ENCODE measurements around the gene PIANP. TPM values are rescaled to one million over a fixed set of nuclear protein-coding genes. Genes with fewer than 3 reads are reported as not detected.

The PIANP gene
- total and polyA plus RNA-seq, 4 experiments from 2014 or later = 0.61 to 1.5 (median 1.00) TPM

DNA sequence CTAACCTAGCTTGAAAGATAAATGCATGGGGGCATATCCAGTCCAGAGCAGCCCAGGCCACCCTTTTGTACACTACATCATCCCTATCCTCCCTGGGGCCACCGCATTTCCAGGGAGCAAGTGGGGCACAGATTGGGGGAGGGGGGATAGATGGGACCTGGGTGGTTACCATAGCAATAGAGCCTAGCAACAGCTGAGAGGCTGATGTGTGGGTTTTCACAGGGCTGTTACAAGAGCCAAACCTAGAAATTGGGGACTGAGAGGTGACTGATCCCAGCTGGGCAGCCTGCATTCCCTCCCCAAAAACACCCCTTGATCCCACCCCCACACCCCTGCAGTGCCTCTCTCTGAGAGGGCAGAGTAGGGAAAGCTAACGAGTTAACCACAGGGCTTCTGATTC is 7.7 kb downstream of the PIANP start:
- H3K27me3 Mint-ChIP-seq = no peaks in the 10 kb centered on the region
- H3K9me3 ChIP-seq (ENCODE audit: control insufficient read depth in 1 of 2, low read length in 2 of 2) = no peaks in the 10 kb centered on the region
- CTCF ChIA-PET (ENCODE audit: partially characterized antibody) = interaction anchor here (0.8 to 1.6 kb wide), 2 partner anchors 9 to 73 kb away, joined by 3 to 4 read pairs; no protein-coding TSS in a partner anchor
- H3K36me3 Mint-ChIP-seq = peaks cover 0 to 16% of the 10 kb centered on the region in 2 donors
- peak overlapping the region in 1 of 8 donors; percentile 4 for H3K4me3 Mint-ChIP-seq
- no peak overlapping the region for H3K27ac ChIP-seq (ENCODE audit: low read depth, low read length)
- no peaks in the 10 kb centered on the region for H3K9me3 Mint-ChIP-seq
- intact Hi-C loops (cut with micrococcal nuclease) = no loop called here
- peak overlapping the region in 3 of 7 donors; percentile 57 to 83 (median 66) for H3K27ac Mint-ChIP-seq
- H3K4me3 ChIP-seq (ENCODE audit: low read length in 2 of 2) = no peak overlapping the region
- peaks cover 13 to 27% (median 19%) of the 10 kb centered on the region in 4 donors for H3K4me1 Mint-ChIP-seq
- no peak for DNase-seq
- no peaks in the 10 kb centered on the region for H3K36me3 ChIP-seq (ENCODE audit: insufficient read depth, low read length)
- POLR2A ChIA-PET (ENCODE audit: partially characterized antibody) = interaction anchor here (1.4 to 3.3 kb wide), 3 partner anchors 29 to 159 kb away, joined by 3 to 13 read pairs (median 5); partner anchors contain the start of genes COPS7A and USP5
- peaks cover 27% of the 10 kb centered on the region for H3K4me1 ChIP-seq (ENCODE audit: insufficient read depth, low read length)
- no peaks in the 10 kb centered on the region for H3K27me3 ChIP-seq (ENCODE audit: insufficient read depth, low read length)

DNA sequence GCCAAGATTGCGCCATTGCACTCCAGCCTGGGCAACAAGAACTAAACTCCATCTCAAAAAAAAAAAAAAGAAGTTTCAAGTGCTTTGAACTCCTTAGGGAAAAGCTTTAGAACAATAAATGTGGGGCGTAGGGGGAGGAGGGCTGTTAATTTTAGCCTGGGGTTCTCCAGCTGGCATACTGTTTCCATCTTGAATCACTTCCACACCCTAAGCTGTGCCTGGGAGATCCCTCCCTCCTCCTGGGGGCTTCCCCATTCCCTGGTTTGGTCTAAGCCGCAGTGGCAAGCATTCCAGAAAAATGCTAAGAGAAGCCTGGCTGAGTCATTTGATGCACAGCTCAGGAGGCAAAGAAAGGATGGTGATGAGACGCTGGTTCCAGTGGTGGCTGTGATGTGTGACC is 9.1 kb downstream of the PIANP start:
- Histone ChIP-seq H3K27me3 (ENCODE audit: insufficient read depth, low read length) (no peaks in the 10 kb centered on the region), H3K4me1 (ENCODE audit: insufficient read depth, low read length) (peaks cover 41% of the 10 kb centered on the region), H3K9me3 (ENCODE audit: control insufficient read depth in 1 of 2, low read length in 2 of 2) (no peaks in the 10 kb centered on the region), H3K4me3 (ENCODE audit: low read length in 2 of 2) (no peak overlapping the region), H3K36me3 (ENCODE audit: insufficient read depth, low read length) (no peaks in the 10 kb centered on the region), H3K27ac (ENCODE audit: low read depth, low read length) (no peak overlapping the region)
- POLR2A ChIA-PET (ENCODE audit: partially characterized antibody) = interaction anchor here (0.7 to 3.3 kb wide), 5 partner anchors 28 to 83 kb away, joined by 3 to 13 read pairs (median 4); partner anchors contain the start of genes COPS7A, ING4 and MLF2
- intact Hi-C loops (cut with micrococcal nuclease) = no loop called here
- Mint-ChIP-seq H3K9me3 (no peaks in the 10 kb centered on the region), H3K27ac (peak overlapping the region in 5 of 7 donors; percentile 12 to 48 (median 30)), H3K4me1 (peaks cover 27 to 39% (median 32%) of the 10 kb centered on the region in 4 donors), H3K4me3 (peak overlapping the region in 1 of 8 donors; percentile 72), H3K27me3 (no peaks in the 10 kb centered on the region), H3K36me3 (peaks cover 0 to 26% of the 10 kb centered on the region in 2 donors)
- CTCF ChIA-PET (ENCODE audit: partially characterized antibody) = interaction anchor here (1.4 kb wide), 1 partner anchor 32 kb away, joined by 3 read pairs; the partner anchor contains the start of gene COPS7A
- no peak for DNase-seq

DNA sequence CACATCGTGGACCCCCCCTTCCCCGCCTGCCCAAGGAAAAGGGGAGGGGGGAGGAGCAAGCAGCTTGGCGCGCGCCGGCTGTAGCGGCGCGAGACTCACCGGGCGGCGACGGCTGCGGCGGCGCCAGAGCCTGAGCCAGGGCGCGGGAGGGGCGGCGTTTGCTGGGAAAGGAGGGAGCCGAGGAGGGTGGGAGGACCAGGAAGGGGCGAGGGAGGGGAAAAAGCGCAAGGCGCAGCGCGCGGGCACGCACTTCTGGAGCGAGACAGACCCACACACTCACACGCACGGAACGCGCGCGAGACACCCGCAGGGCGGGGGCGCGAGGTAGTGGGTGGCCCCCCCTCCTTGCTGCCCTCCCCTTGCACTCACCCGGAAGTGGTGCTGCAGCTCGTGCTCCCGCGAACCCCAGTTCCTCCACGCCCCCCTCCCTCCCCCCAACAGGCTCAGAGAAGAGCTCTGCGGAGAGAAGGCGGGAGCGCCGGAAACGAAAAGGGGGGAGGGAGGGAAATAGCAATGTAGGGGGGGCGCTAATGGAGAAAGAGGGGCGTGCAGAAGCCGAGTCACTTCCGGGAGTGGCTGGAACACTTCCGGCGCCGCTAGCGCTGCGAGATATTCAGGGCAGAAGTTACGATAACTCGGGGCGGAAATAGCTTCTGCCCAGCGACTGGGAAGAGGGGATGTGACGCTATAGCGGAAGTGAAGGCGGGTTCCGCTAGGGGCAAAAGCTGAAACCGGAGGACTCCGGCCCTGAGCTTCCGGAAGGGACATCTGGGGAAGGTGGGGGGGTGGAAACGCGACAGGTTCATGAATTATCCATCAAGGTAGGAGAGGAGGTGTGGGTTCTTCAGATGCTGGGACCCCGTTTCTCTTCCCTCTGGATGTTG is 11.4 kb downstream of the PIANP start, which contains the start of gene ZNF384:
Gene ZNF384, minus strand, starts transcription at position 377 of the 884 bp plus-strand sequence. CDS start 9,855 bp downstream, outside the sequence.
- peaks cover 58% of the 10 kb centered on the region for H3K4me1 ChIP-seq (ENCODE audit: insufficient read depth, low read length)
- H3K4me1 Mint-ChIP-seq = peaks cover 40 to 59% (median 46%) of the 10 kb centered on the region in 4 donors
- peak within 1 kb of the TSS; percentile 93 for H3K27ac ChIP-seq (ENCODE audit: low read depth, low read length)
- H3K9me3 Mint-ChIP-seq = no peaks in the 10 kb centered on the region
- H3K4me3 ChIP-seq (ENCODE audit: low read length in 2 of 2) = peak within 1 kb of the TSS; percentile 59 to 83
- H3K36me3 Mint-ChIP-seq = peaks cover 3 to 37% of the 10 kb centered on the region in 2 donors
- no peaks in the 10 kb centered on the region for H3K27me3 ChIP-seq (ENCODE audit: insufficient read depth, low read length)
- DNase-seq = peak; percentile 93 to 98 (median 97)
- H3K4me3 Mint-ChIP-seq = peak within 1 kb of the TSS; percentile 92 to 98 (median 96)
- ChIA-PET POLR2A (ENCODE audit: partially characterized antibody) (interaction anchor here (0.6 to 2.7 kb wide), 65 partner anchors 10 to 500 kb away, joined by 3 to 158 read pairs (median 6); partner anchors contain the start of genes C12orf57, CD4, CDCA3 and COPS7A), CTCF (ENCODE audit: partially characterized antibody) (interaction anchor here (0.8 to 2.0 kb wide), 15 partner anchors 15 to 202 kb away, joined by 3 to 24 read pairs (median 4); partner anchors contain the start of genes COPS7A, MLF2 and SPSB2)
- no peaks in the 10 kb centered on the region for H3K27me3 Mint-ChIP-seq
- H3K9me3 ChIP-seq (ENCODE audit: control insufficient read depth in 1 of 2, low read length in 2 of 2) = no peaks in the 10 kb centered on the region
- intact Hi-C loops (cut with micrococcal nuclease) = loop anchor here (1.0 to 10.0 kb wide), 11 partner anchors 26 to 281 kb away; partner anchors contain the start of genes CHD4, COPS7A, EMG1 and ING4
- H3K36me3 ChIP-seq (ENCODE audit: insufficient read depth, low read length) = no peaks in the 10 kb centered on the region
- H3K27ac Mint-ChIP-seq = peak within 1 kb of the TSS; percentile 92 to 100 (median 99)

DNA sequence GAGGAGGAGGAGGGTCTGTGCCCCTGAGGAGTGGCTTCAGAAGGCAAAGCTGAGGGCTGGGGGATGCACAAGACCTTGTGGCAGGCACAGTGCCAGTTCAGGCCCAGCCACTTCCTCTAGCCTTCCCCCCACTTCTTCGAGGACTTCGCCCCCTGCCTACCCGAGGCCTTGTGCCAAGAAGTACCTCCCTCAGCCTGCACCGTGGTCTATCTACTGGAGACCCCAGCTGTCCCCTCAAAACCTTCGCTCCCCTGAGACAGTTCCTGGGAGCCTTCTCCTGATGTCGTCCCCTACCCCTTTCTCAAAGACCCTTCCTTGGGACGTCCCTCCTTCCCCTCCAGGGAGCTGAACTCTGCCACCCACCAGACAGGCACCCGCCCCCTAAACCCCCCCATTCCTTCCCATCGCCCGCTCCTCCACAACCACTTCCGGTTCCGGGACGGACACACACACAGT is 12.0 kb downstream of the PIANP start:
- H3K36me3 Mint-ChIP-seq = peaks cover 3 to 39% of the 10 kb centered on the region in 2 donors
- H3K27ac ChIP-seq (ENCODE audit: low read depth, low read length) = peak overlapping the region; percentile 93
- H3K27me3 ChIP-seq (ENCODE audit: insufficient read depth, low read length) = no peaks in the 10 kb centered on the region
- peak overlapping the region; percentile 92 to 98 (median 96) for H3K4me3 Mint-ChIP-seq
- peak overlapping the region; percentile 92 to 100 (median 99) for H3K27ac Mint-ChIP-seq
- H3K9me3 Mint-ChIP-seq = no peaks in the 10 kb centered on the region
- ChIA-PET CTCF (ENCODE audit: partially characterized antibody) (interaction anchor here (0.8 to 2.0 kb wide), 12 partner anchors 15 to 203 kb away, joined by 3 to 24 read pairs (median 4); partner anchors contain the start of genes COPS7A, MLF2 and SPSB2), POLR2A (ENCODE audit: partially characterized antibody) (interaction anchor here (0.6 to 2.7 kb wide), 50 partner anchors 10 to 420 kb away, joined by 3 to 158 read pairs (median 8); partner anchors contain the start of genes C12orf57, CD4, CDCA3 and COPS7A)
- no peaks in the 10 kb centered on the region for H3K27me3 Mint-ChIP-seq
- H3K4me1 Mint-ChIP-seq = peaks cover 41 to 64% (median 49%) of the 10 kb centered on the region in 4 donors
- intact Hi-C loops (cut with micrococcal nuclease) = loop anchor here (2.0 to 10.0 kb wide), 4 partner anchors 72 to 264 kb away; partner anchors contain the start of genes NOP2 and P3H3
- peaks cover 61% of the 10 kb centered on the region for H3K4me1 ChIP-seq (ENCODE audit: insufficient read depth, low read length)
- H3K4me3 ChIP-seq (ENCODE audit: low read length in 2 of 2) = peak overlapping the region; percentile 50 to 83
- H3K36me3 ChIP-seq (ENCODE audit: insufficient read depth, low read length) = no peaks in the 10 kb centered on the region
- H3K9me3 ChIP-seq (ENCODE audit: control insufficient read depth in 1 of 2, low read length in 2 of 2) = no peaks in the 10 kb centered on the region
- peak in 3 of 5 donors; percentile 40 to 72 (median 50) for DNase-seq

DNA sequence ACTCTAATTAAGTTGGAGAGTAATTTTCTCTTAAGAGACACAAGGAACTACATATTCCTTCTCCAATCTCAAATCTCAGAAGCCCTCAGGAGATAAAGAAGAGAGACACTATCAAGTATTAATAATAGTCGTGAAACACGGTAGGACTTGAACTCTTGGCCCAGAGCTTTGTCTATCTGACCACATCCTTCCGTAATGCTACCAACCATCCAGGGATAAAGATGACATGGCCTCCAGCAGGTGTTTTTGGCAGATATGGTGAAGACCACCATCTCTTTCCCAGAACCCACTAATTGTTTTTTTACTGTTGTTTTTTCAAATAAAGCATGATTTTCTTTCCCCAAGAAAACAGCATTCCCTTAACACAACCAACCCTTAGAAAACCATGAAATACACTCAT is 14.8 kb downstream of the PIANP start:
- Mint-ChIP-seq H3K27me3 (no peaks in the 10 kb centered on the region), H3K27ac (peak overlapping the region in 6 of 7 donors; percentile 18 to 99 (median 91)), H3K36me3 (peaks cover 9 to 50% of the 10 kb centered on the region in 2 donors), H3K9me3 (no peaks in the 10 kb centered on the region), H3K4me1 (peaks cover 50 to 72% (median 61%) of the 10 kb centered on the region in 4 donors), H3K4me3 (peak overlapping the region in 2 of 8 donors; percentile 2 to 92)
- intact Hi-C loops (cut with micrococcal nuclease) = loop anchor here (5.0 to 10.0 kb wide), 2 partner anchors 141 to 261 kb away; partner anchors contain the start of gene P3H3
- no peak for DNase-seq
- no peak overlapping the region for H3K27ac ChIP-seq (ENCODE audit: low read depth, low read length)
- no peaks in the 10 kb centered on the region for H3K36me3 ChIP-seq (ENCODE audit: insufficient read depth, low read length)
- H3K4me1 ChIP-seq (ENCODE audit: insufficient read depth, low read length) = peaks cover 53% of the 10 kb centered on the region
- no peaks in the 10 kb centered on the region for H3K9me3 ChIP-seq (ENCODE audit: control insufficient read depth in 1 of 2, low read length in 2 of 2)
- no peaks in the 10 kb centered on the region for H3K27me3 ChIP-seq (ENCODE audit: insufficient read depth, low read length)
- ChIA-PET POLR2A (ENCODE audit: partially characterized antibody) (interaction anchor here (1.0 to 1.1 kb wide), 2 partner anchors 38 to 77 kb away, joined by 3 to 4 read pairs; partner anchors contain the start of gene COPS7A), CTCF (ENCODE audit: partially characterized antibody) (interaction anchor here (0.7 to 1.9 kb wide), 4 partner anchors 10 to 282 kb away, joined by 3 to 5 read pairs (median 4); partner anchors contain the start of gene COPS7A)
- H3K4me3 ChIP-seq (ENCODE audit: low read length in 2 of 2) = no peak overlapping the region

DNA sequence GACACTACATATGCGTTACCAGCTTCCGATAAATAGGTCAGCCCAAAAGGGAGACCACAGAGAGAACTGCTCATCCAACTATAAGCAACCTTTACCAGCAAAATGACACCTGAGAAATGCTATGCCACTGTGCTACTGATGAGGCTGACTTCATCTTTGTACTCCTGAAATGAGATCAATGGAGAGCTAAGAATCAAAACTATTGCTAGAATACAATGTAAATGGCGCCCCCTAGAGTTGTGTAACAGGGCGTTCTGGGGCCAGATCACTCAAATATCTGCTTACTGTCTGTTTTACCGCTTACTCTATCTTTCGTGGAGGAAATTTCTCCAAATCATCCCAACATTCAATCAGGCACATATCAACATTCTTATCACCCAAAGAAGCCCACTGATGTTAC is 16.0 kb downstream of the PIANP start:
- intact Hi-C loops (cut with micrococcal nuclease) = loop anchor here (5.0 to 10.0 kb wide), 2 partner anchors 143 to 260 kb away; partner anchors contain the start of gene P3H3
- H3K4me3 ChIP-seq (ENCODE audit: low read length in 2 of 2) = no peak overlapping the region
- ChIA-PET POLR2A (ENCODE audit: partially characterized antibody) (interaction anchor here (0.9 kb wide), 1 partner anchor 81 kb away, joined by 3 read pairs; no protein-coding TSS in a partner anchor), CTCF (ENCODE audit: partially characterized antibody) (interaction anchor here (0.7 to 2.1 kb wide), 16 partner anchors 8 to 127 kb away, joined by 3 to 7 read pairs (median 4); partner anchors contain the start of gene CD4)
- H3K36me3 ChIP-seq (ENCODE audit: insufficient read depth, low read length) = peaks cover 5% of the 10 kb centered on the region
- H3K4me1 ChIP-seq (ENCODE audit: insufficient read depth, low read length) = peaks cover 44% of the 10 kb centered on the region
- no peaks in the 10 kb centered on the region for H3K9me3 ChIP-seq (ENCODE audit: control insufficient read depth in 1 of 2, low read length in 2 of 2)
- Mint-ChIP-seq H3K27ac (peak overlapping the region in 6 of 7 donors; percentile 25 to 94 (median 76)), H3K4me3 (peak overlapping the region in 2 of 8 donors; percentile 33 to 53), H3K4me1 (peaks cover 43 to 64% (median 54%) of the 10 kb centered on the region in 4 donors), H3K36me3 (peaks cover 11 to 54% of the 10 kb centered on the region in 2 donors), H3K9me3 (no peaks in the 10 kb centered on the region), H3K27me3 (no peaks in the 10 kb centered on the region)
- peak in 4 of 5 donors; percentile 43 to 56 (median 53) for DNase-seq
- H3K27ac ChIP-seq (ENCODE audit: low read depth, low read length) = no peak overlapping the region
- no peaks in the 10 kb centered on the region for H3K27me3 ChIP-seq (ENCODE audit: insufficient read depth, low read length)

Data from CD4-positive, alpha-beta memory T cell (primary cell).